HepG2 (cell line): Measurements from ENCODE around the gene NGB.

Source experiments
- HDAC2 ChIP-seq: sonication (generic); formaldehyde crosslinking; IDR thresholded peaks from 2 replicates; pipeline ENCODE4 v1.4.0; 2020; ENCODE audit warnings: missing genetic modification reagents
- POLR2A ChIP-seq, 2 experiments: IDR thresholded peaks; 2 replicates each; pipeline ENCODE4 v1.6.1; 2011; ENCODE audit warnings: low read depth in 2 of 2, low read length in 2 of 2, mild to moderate bottlenecking in 1 of 2, moderate library complexity in 1 of 2; ENCODE audit not compliant: insufficient read depth in 1 of 2
- POLR2AphosphoS5 ChIP-seq: IDR thresholded peaks from 2 replicates; pipeline ENCODE4 v1.6.1; 2012; ENCODE audit warnings: low read depth, low read length
- SP5 ChIP-seq: IDR thresholded peaks from 2 replicates; pipeline ENCODE4 v1.6.1; 2016; ENCODE audit warnings: low read depth, borderline replicate concordance
- ZFP90 ChIP-seq: sonication (generic); formaldehyde crosslinking; IDR thresholded peaks from 2 replicates; pipeline ENCODE4 v1.8.0; 2022; ENCODE audit warnings: missing genetic modification reagents, mild to moderate bottlenecking, inconsistent platforms, borderline replicate concordance
- ZMYM2 ChIP-seq: sonication (generic); formaldehyde crosslinking; IDR thresholded peaks from 2 replicates; pipeline ENCODE4 v1.8.0; 2022; ENCODE audit warnings: mild to moderate bottlenecking, missing genetic modification reagents
- TF ChIP-seq, protein P1 (sequence below): IDR thresholded peaks from 2 replicates; pipeline ENCODE4 v1.6.1; 2016
- TF ChIP-seq, protein P2 (sequence below): sonication (generic); formaldehyde crosslinking; IDR thresholded peaks from 2 replicates; pipeline ENCODE4 v1.4.0; 2020; ENCODE audit warnings: missing genetic modification reagents

DNA sequence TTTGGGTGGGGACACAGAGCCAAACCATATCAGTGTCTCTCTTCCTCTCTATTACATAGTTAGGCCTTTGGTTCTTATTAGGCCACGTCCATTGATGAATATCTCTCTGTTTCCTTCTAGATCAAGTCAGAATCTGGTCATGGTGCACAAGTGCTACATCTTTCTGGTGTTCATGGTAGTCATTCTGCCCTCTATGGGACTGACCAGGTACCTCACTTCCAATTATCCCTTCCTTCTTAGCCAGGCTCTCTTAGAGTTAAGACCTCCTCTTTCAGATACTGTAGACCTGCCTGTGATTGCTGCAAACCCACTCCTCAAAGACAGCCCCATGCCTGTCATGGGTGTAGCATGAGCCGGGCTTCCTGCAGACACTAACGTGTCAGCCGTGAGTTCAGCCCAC lies 25.2 kb downstream of the NGB start:
- TF ChIP-seq POLR2AphosphoS5 (no peak), SP5 (no peak), HDAC2 (CRISPR knock-in tag) (no peak), ZFP90 (no peak), ZMYM2 (CRISPR knock-in tag) (no peak), POLR2A (IDR thresholded peaks at IDR 0.05; ENCODE audit: insufficient read depth in 1 of 2, low read depth in 2 of 2, low read length in 2 of 2) (no peak)
- TF ChIP-seq, protein P1, sequence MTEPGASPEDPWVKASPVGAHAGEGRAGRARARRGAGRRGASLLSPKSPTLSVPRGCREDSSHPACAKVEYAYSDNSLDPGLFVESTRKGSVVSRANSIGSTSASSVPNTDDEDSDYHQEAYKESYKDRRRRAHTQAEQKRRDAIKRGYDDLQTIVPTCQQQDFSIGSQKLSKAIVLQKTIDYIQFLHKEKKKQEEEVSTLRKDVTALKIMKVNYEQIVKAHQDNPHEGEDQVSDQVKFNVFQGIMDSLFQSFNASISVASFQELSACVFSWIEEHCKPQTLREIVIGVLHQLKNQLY (CRISPR knock-in tag), result no peak
- TF ChIP-seq, protein P2, sequence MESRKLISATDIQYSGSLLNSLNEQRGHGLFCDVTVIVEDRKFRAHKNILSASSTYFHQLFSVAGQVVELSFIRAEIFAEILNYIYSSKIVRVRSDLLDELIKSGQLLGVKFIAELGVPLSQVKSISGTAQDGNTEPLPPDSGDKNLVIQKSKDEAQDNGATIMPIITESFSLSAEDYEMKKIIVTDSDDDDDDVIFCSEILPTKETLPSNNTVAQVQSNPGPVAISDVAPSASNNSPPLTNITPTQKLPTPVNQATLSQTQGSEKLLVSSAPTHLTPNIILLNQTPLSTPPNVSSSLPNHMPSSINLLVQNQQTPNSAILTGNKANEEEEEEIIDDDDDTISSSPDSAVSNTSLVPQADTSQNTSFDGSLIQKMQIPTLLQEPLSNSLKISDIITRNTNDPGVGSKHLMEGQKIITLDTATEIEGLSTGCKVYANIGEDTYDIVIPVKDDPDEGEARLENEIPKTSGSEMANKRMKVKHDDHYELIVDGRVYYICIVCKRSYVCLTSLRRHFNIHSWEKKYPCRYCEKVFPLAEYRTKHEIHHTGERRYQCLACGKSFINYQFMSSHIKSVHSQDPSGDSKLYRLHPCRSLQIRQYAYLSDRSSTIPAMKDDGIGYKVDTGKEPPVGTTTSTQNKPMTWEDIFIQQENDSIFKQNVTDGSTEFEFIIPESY (CRISPR knock-in tag), result no peak
